ENCODE measurements around the gene ANKH.
"Not testable (repeated sequence)": the region's sequence is repeated elsewhere in the genome, so short reads cannot be mapped to it uniquely, and the experiment has no call there.

ANKH gene

DNA sequence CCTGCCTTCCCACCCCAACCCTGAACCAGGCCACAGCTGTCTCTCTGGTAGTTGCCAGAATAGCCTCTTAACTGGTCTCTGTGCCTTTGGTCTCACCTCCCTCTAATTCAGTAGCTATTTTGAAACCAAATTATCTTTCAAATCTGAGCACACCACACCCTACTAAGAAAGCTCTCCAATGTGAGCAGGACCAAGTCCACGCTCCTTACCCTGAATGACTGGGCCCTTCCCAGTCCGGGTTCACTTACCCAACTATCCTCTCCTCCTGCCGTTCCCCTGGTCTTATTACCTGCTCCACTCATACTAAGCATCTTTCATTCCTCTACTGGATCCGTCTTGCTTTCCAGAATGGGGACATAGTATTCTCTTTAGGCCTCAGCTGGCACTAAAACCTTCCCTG lies 16.8 kb downstream of the ANKH start:
- no peak for DNase-seq
- Mint-ChIP-seq H3K36me3 (no peaks in the 10 kb centered on the region), H3K4me3 (no peak overlapping the region), H3K4me1 (peaks cover 6% of the 10 kb centered on the region), H3K27ac (no peak overlapping the region), H3K9me3 (no peaks in the 10 kb centered on the region), H3K27me3 (no peaks in the 10 kb centered on the region)
- CTCF ChIA-PET, result no interaction called here

DNA sequence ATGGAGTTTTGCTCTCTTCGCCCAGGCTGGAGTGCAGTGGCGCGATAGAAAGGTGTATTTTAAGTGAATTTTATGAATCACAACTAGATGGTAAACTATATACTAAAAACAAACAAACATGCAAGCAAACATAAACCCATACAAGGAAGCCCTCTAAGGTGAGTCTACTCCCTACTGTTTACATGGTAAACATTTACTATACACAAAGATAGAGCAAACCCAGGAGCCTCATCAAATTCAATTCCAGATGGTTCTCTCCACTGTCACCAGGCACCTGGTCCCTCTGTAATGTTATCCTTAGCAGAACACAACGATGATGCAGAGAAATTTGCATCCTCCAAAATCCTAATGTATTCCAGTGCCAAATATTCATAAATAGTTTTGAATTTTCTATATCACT lies 17.9 kb downstream of the ANKH start:
- Mint-ChIP-seq H3K27ac (no peak overlapping the region), H3K36me3 (no peaks in the 10 kb centered on the region), H3K27me3 (no peaks in the 10 kb centered on the region), H3K4me1 (peaks cover 6% of the 10 kb centered on the region), H3K9me3 (no peaks in the 10 kb centered on the region), H3K4me3 (no peak overlapping the region)
- DNase-seq, result no peak
- CTCF ChIA-PET, result no interaction called here

DNA sequence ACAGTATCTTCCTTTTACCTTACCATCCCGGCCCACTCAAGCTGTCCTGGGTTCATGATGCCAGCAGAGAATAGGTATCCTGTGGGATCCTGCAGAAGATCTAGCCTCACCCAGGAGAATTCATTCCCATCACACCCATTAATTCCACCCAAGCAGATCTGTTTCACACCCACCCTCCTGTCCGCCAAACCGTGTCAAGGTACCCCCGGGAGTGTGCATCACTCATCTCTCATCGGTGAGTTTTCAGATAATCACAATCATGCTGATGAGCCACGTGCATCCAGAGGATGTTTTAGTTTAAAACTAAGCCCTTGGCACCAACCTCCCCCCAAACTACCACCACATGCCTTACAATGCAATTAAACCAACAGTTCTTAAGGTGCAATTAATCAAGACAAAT lies 18.8 kb downstream of the ANKH start:
- peaks cover 2% of the 10 kb centered on the region for H3K36me3 Mint-ChIP-seq
- H3K27me3 Mint-ChIP-seq, result no peaks in the 10 kb centered on the region
- peaks cover 6% of the 10 kb centered on the region for H3K4me1 Mint-ChIP-seq
- H3K4me3 Mint-ChIP-seq, result no peak overlapping the region
- no peak for DNase-seq
- H3K27ac Mint-ChIP-seq, result no peak overlapping the region
- CTCF ChIA-PET, result no interaction called here
- H3K9me3 Mint-ChIP-seq, result no peaks in the 10 kb centered on the region

DNA sequence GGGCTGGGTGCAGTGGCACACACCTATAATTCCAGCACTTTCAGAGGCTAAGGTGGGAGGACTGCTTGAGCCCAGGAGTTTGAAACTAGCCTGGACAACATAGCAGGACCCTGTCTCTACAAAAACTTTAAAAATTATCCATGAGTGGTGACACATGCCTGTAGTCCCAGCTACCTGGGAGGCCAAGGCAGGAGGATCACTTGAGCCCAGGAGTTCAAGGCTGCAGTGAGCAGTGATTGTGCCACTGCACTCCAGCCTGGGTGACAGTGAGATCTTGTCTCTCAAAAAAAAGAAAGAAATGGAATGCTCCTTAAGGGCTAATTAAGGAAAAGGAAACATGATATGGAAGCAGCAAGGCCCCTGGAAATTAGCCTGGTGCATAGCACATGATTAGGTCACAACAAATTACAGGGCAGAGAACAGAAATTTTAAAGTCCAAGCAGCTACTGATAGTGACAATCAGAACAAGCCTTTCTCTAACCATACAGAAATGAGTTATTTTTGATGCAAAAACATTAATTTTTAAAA lies 19.5 kb downstream of the ANKH start:
- Mint-ChIP-seq H3K27ac (no peak overlapping the region), H3K9me3 (no peaks in the 10 kb centered on the region), H3K4me3 (no peak overlapping the region), H3K36me3 (peaks cover 2% of the 10 kb centered on the region), H3K4me1 (peaks cover 6% of the 10 kb centered on the region), H3K27me3 (no peaks in the 10 kb centered on the region)
- no peak for DNase-seq
- CTCF ChIA-PET, result no interaction called here

DNA sequence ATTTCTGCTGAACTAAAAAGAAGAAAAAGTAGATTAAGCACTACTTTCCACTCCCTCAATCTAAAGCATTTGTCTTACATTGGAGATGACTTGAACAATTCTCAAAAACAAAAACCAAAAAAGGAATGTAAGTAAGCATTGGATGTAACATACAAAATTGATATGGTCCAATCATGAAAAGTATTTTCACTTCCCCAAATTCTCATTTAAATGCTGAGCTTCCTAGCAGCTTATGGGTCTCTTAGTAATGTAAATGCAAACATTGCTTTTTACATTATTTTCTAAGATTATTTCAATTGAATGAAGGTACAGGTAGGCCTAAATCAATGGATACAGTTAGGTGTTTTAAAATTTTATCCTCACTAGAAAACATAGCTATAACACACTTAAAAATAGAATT lies 20.0 kb downstream of the ANKH start:
- no peak for DNase-seq
- Mint-ChIP-seq H3K4me1 (peaks cover 6% of the 10 kb centered on the region), H3K9me3 (no peaks in the 10 kb centered on the region), H3K27me3 (no peaks in the 10 kb centered on the region), H3K36me3 (peaks cover 3% of the 10 kb centered on the region), H3K27ac (no peak overlapping the region), H3K4me3 (no peak overlapping the region)
- CTCF ChIA-PET, result no interaction called here

DNA sequence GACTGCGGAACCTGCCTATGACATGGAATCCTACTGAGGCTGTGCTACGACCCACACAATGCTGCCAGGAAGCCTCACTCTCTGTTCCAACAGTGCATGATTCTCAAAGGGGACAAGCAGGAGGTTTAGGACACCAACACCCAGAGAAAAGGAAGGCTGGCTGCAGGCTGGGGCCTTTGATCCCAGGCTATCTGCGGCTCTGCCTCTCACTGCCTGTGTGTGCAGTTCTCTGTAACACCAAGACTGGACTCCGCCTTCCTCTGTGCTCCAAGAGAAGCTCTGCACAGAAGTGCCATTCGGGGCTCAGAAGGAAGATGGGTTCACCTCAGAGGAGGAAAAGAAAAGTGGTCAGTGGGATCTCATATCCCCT lies 20.5 kb downstream of the ANKH start:
- Mint-ChIP-seq H3K27me3 (no peaks in the 10 kb centered on the region), H3K9me3 (no peaks in the 10 kb centered on the region), H3K4me1 (peaks cover 6% of the 10 kb centered on the region), H3K36me3 (peaks cover 6% of the 10 kb centered on the region), H3K4me3 (no peak overlapping the region), H3K27ac (no peak overlapping the region)
- CTCF ChIA-PET, result no interaction called here
- no peak for DNase-seq

DNA sequence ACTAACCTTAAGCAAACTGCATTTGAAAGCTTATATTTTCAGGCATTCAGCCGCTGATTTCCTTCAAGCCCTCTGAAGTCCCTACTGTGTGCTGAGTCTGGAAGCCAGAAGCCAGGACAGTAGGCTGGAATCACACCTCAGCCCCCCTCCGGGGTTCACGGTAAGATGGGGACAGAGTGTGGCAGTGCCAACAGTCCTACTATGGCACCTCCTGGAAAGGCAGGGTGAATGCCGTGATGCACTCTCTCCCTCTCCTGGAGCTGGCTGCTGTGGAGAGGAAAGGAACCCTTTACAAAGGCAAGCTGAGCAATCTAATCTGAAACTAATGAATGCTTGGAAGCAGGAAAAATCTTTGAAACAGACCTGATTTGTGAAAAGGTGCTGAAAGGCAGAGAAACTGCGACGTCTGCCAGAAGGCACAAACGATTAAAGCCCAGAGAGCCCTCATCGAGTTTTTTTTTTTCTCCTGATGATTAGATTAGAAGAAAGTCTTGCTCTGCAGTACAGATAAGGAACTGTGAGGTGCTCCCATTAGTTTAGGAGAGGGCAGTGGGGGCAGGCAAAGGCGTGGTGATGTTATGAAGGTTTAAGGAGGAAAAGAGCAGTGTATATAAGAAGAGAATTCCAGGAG lies 21.0 kb downstream of the ANKH start:
- H3K4me3 Mint-ChIP-seq, result no peak overlapping the region
- no peaks in the 10 kb centered on the region for H3K27me3 Mint-ChIP-seq
- DNase-seq, result no peak
- peaks cover 6% of the 10 kb centered on the region for H3K4me1 Mint-ChIP-seq
- CTCF ChIA-PET, result interaction anchor here (0.5 to 1.1 kb wide), 2 partner anchors 11 to 1606 kb away, joined by 3 read pairs; no protein-coding TSS in a partner anchor
- H3K36me3 Mint-ChIP-seq, result peaks cover 6% of the 10 kb centered on the region
- H3K9me3 Mint-ChIP-seq, result no peaks in the 10 kb centered on the region
- no peak overlapping the region for H3K27ac Mint-ChIP-seq

DNA sequence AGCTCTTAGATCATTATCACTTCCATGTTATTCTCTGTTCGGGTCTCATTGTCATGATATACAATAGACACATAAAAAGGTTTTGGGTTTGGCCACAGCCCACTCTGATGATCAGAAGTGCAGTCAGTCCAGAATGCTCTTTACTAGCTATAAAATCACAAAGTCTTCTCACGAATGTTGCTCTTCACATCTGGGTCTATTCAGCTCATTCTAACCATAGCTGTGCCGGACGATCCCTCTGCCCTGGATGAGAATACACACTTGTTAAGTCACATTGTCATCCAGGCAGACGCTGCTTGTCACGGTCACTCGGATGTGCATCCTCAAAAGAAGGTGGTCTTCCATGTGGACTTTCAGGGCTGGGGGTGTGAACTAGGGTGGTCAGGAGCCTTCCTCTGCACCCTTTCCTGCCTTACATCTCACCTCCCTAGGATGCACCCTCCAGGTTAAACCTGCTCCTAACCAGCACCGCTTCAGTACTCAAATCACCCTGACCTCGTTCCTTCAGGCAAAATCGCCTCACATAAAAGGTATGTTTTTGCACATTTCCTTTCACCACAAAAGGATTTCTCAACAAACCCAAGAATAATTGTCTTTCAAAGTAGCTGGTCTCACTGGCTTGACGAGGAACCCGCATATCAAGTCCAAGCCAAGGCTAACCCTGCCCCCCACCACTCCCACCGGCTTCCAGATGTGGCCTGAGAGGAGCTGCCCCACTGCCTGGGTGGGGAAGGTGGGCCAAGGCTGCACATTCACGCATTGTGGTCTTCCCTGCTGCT lies 21.9 kb downstream of the ANKH start:
- Mint-ChIP-seq H3K9me3 (no peaks in the 10 kb centered on the region), H3K4me1 (peaks cover 1% of the 10 kb centered on the region), H3K27me3 (no peaks in the 10 kb centered on the region), H3K36me3 (peaks cover 6% of the 10 kb centered on the region), H3K27ac (no peak overlapping the region), H3K4me3 (no peak overlapping the region)
- DNase-seq, result no peak
- CTCF ChIA-PET, result interaction anchor here (0.5 to 1.1 kb wide), 2 partner anchors 11 to 1607 kb away, joined by 3 read pairs; no protein-coding TSS in a partner anchor

DNA sequence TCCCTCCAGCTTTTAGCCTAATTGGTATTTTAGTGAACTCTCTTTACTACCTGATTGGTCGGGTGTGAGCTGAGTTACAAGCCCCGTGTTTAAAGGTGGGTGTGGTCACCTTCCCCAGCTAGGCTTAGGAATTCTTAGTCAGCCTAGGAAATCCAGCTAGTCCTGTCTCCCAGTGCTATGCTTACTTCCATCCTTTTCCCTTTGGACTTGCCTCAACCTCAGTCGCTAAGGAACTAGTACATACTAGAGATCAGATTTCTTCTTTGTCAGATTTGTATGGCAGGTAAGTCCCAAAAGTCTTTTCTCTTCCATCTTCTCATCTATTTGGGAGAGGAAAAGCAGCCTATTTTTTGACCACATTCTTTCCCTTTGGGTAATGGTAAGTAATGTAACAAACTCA lies 22.6 kb downstream of the ANKH start:
- H3K36me3 Mint-ChIP-seq, CTCF ChIA-PET, H3K27me3 Mint-ChIP-seq, H3K4me1 Mint-ChIP-seq, H3K9me3 Mint-ChIP-seq, DNase-seq, H3K4me3 Mint-ChIP-seq: not testable (repeated sequence)
- H3K27ac Mint-ChIP-seq, result peak overlapping the region; percentile 50

DNA sequence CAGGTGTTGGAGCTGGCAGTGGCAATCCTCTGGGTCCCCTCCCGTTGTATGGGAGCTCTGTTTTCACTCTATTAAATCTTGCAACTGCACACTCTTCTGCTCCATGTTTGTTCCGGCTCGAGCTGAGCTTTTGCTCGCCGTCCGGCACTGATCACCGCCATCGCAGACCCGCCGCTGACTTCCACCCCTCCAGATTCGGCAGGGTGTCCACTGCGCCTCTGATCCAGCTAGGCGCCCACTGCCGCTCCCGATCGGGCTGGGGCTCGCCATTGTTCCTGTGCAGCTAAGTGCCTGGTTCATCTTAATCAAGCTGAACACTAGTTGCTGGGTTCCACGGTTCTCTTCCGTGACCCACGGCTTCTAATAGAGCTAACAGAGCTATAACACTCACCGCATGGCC lies 23.2 kb downstream of the ANKH start:
- no peak for DNase-seq
- no peaks in the 10 kb centered on the region for H3K9me3 Mint-ChIP-seq
- CTCF ChIA-PET, result no interaction called here
- no peak overlapping the region for H3K27ac Mint-ChIP-seq
- peaks cover 8% of the 10 kb centered on the region for H3K36me3 Mint-ChIP-seq
- no peak overlapping the region for H3K4me3 Mint-ChIP-seq
- no peaks in the 10 kb centered on the region for H3K27me3 Mint-ChIP-seq
- H3K4me1 Mint-ChIP-seq, result no peaks in the 10 kb centered on the region

DNA sequence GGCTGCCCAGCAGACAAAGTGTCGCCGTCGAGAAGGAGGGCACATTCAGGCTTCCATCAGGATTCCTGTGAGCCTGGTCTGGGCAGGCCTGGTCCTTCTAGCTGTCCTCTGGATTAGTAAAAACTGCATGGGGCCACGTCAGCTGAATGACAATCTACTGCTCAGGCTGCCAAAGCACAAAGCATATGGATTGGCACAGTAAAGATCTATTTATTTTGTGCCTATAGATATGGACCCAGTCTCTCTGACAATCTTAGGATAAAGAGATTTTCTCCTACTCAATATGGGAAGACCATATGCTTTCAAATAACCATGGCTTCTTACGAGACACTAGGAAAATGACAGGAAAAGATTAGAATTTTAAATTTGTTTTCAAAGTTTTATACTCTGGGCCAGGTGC lies 24.1 kb downstream of the ANKH start:
- Mint-ChIP-seq H3K36me3 (peaks cover 8% of the 10 kb centered on the region), H3K9me3 (no peaks in the 10 kb centered on the region), H3K4me3 (no peak overlapping the region), H3K4me1 (no peaks in the 10 kb centered on the region), H3K27me3 (no peaks in the 10 kb centered on the region), H3K27ac (no peak overlapping the region)
- DNase-seq, result no peak
- CTCF ChIA-PET, result no interaction called here

DNA sequence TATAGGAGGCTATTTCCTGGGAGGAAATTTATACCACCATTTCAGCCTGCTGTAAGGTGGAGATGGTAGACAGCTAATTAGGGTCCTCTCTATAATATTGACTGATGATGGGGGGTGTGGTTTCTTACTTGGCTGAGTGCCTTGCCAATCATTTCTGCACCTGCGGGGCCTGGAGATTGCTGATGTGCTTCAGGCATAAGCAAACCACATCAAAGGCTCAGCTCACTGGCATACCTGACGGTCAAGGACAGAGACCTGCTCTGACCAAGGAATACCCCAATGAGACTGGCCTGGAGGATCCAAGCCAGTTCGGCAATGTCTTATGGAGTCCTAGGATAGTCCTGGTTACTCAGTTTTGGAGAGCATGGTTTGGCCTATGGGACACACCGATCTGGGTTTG lies 29.5 kb downstream of the ANKH start:
- Mint-ChIP-seq H3K27ac (no peak overlapping the region), H3K36me3 (peaks cover 14% of the 10 kb centered on the region), H3K9me3 (peaks cover 4% of the 10 kb centered on the region), H3K4me3 (no peak overlapping the region), H3K4me1 (no peaks in the 10 kb centered on the region), H3K27me3 (no peaks in the 10 kb centered on the region)
- DNase-seq, result no peak
- CTCF ChIA-PET, result no interaction called here

DNA sequence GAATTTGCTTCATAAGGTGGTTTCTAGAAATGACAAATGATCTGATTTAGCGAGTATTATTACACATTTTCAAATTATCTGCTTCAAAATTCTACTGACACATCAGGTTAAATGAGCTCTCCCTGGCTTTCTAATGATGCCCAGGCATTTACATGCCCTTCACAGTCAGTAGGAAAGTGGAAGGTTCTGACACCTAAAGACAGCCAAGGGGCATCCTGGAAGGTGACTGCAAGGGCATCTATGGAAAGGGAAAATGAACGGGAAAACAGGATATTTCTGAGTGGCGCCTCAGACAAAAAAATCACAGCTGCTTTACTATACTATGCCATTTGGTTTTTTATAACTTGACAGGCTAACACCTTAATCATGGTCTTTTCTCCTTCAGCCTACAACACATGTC lies 31.0 kb downstream of the ANKH start:
- Mint-ChIP-seq H3K4me1 (no peaks in the 10 kb centered on the region), H3K36me3 (peaks cover 12% of the 10 kb centered on the region), H3K27ac (no peak overlapping the region), H3K27me3 (no peaks in the 10 kb centered on the region), H3K4me3 (no peak overlapping the region), H3K9me3 (peaks cover 4% of the 10 kb centered on the region)
- CTCF ChIA-PET, result interaction anchor here (1.5 kb wide), 1 partner anchor 30 kb away, joined by 5 read pairs; the partner anchor contains the start of gene ANKH
- no peak for DNase-seq

DNA sequence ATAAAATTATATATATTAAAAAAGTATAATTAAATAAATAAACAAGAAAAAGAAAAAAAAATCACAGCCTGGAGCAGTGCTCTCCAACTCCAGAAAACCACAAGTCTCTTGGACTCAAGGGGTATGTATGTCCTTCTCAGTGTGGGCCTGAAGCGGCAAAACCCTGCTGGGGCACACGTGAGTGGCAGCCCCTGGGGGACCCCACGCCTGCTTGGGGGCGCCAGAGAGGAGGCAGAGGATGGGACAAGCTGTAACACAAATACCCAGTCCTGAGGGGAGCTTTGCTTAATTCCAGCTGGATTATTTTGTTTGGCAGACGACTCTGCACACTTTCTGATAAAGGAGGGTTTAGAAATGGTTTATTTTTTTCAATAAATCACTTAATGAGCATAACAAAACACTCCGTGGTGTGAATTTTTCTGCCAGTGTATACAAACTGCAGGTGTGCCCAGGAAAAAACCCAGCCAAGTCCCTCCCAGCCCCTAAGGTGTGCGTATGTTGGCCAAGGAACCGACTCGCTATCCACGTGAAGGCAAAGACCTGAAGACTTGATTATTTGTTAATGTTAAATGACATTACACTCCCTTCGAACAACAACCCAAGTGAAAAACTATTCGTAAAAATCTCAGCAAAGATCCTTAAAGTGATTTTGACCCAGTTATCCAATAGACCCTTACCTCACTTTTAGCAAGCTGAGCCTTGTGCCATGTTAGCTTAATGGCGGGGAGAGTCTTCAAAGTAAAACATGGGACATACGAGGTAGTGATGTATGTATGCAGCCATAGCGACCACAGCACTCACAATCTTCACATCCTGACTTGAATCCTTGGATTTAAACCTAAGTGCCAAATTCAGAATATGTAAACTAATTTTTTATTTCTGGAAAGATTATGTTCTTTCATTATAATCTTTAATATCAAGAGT lies 32.9 kb downstream of the ANKH start:
- H3K27me3 Mint-ChIP-seq, result no peaks in the 10 kb centered on the region
- H3K9me3 Mint-ChIP-seq, result peaks cover 4% of the 10 kb centered on the region
- peaks cover 9% of the 10 kb centered on the region for H3K36me3 Mint-ChIP-seq
- DNase-seq, result no peak
- H3K4me1 Mint-ChIP-seq, result no peaks in the 10 kb centered on the region
- H3K27ac Mint-ChIP-seq, result no peak overlapping the region
- no peak overlapping the region for H3K4me3 Mint-ChIP-seq
- CTCF ChIA-PET, result interaction anchor here (0.9 to 1.3 kb wide), 3 partner anchors 11 to 165 kb away, joined by 3 read pairs; no protein-coding TSS in a partner anchor

Measured in activated naive CD4-positive, alpha-beta T cell treated with anti-CD3 and anti-CD28 coated beads, Interleukin-2, amount 10 ng/mL, durations not matched to agents 7 days and 5 days (primary cell).